HUES64 (cell line): ENCODE results near the gene GATA5. TPM values are rescaled to one million over a fixed set of nuclear protein-coding genes. Genes with fewer than 3 reads are reported as not detected.
A peak's percentile ranks its signal among the peaks of the same experiment; 100 is the strongest.

ENCODE experiments used
- H3K27ac ChIP-seq: 2 replicates; pipeline ENCODE4 v1.7.0; 2013; ENCODE audit warnings: low read depth, low read length, inconsistent platforms
- H3K27me3 ChIP-seq: 2 replicates; pipeline ENCODE4 v1.6.1; 2013; ENCODE audit warnings: mild to moderate bottlenecking, low read length; ENCODE audit not compliant: insufficient read depth
- H3K36me3 ChIP-seq: 2 replicates; pipeline ENCODE4 v1.6.1; 2013; ENCODE audit warnings: mild to moderate bottlenecking, low read length; ENCODE audit not compliant: insufficient read depth
- H3K4me1 ChIP-seq: 2 replicates; pipeline ENCODE4 v1.6.1; 2013; ENCODE audit warnings: mild to moderate bottlenecking, low read length, moderate library complexity; ENCODE audit not compliant: insufficient read depth
- H3K4me3 ChIP-seq: 2 replicates; pipeline ENCODE4 v1.5.1; 2013; ENCODE audit warnings: mild to moderate bottlenecking, low read length, moderate library complexity
- H3K9ac ChIP-seq: 2 replicates; pipeline ENCODE4 v1.6.1; 2013; ENCODE audit warnings: mild to moderate bottlenecking, low read depth, low read length
- H3K9me3 ChIP-seq: 2 replicates; pipeline ENCODE4 v1.6.1; 2013; ENCODE audit warnings: low read depth, low read length; ENCODE audit not compliant: insufficient read depth
- WGBS: fragments of 150-250, 120-280 bp; methylation state at CpG from one replicate; pipeline ENCODE4 v1.1.7; 2013; ENCODE audit warnings: missing lambda C conversion rate; 5-methylcytosine and 5-hydroxymethylcytosine counted together
- polyA plus RNA-seq, 2 experiments: library from polyadenylated mRNA; stranded (reverse); fragments of 50-300 nt; gene quantifications; one replicate each; pipeline ENCODE4 v1.2.3, GENCODE V29; 2013

Gene GATA5, protein sequence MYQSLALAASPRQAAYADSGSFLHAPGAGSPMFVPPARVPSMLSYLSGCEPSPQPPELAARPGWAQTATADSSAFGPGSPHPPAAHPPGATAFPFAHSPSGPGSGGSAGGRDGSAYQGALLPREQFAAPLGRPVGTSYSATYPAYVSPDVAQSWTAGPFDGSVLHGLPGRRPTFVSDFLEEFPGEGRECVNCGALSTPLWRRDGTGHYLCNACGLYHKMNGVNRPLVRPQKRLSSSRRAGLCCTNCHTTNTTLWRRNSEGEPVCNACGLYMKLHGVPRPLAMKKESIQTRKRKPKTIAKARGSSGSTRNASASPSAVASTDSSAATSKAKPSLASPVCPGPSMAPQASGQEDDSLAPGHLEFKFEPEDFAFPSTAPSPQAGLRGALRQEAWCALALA
- polyA plus RNA-seq (2013, experiment 1 of 2) = 0.05 TPM
- polyA plus RNA-seq (2013, experiment 2 of 2) = 0.13 TPM

DNA sequence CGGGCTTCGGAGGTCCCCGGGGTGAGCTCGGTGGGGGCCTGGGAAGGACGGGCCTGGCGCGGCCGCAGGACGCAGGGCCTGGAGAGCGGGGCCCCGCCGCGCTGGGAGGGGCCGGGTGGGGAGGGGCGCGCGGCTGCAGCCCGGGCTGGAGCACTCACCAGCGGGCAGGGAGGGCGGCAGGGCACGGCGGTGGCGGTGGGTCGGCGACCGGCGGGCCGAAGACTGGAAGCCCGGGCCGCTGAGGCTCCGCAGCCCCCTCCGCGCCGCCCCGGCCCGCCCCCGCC, at the start of gene GATA5:
Gene GATA5 (minus strand): TSS at position 224 of the 284 bp plus-strand sequence. CDS start 474 bp downstream, outside the sequence.
- Histone ChIP-seq H3K27ac (no peak within 1 kb of the TSS), H3K9ac (no peak within 1 kb of the TSS; the same call in 1 of the 2 replicates), H3K27me3 (peaks cover 91% of the 10 kb centered on the region), H3K4me1 (peaks cover 5% of the 10 kb centered on the region), H3K4me3 (peak within 1 kb of the TSS; percentile 48), H3K36me3 (no peaks in the 10 kb centered on the region), H3K9me3 (no peaks in the 10 kb centered on the region)
- WGBS = 2% methylated on average over 34 of the region's 37 CpGs

DNA sequence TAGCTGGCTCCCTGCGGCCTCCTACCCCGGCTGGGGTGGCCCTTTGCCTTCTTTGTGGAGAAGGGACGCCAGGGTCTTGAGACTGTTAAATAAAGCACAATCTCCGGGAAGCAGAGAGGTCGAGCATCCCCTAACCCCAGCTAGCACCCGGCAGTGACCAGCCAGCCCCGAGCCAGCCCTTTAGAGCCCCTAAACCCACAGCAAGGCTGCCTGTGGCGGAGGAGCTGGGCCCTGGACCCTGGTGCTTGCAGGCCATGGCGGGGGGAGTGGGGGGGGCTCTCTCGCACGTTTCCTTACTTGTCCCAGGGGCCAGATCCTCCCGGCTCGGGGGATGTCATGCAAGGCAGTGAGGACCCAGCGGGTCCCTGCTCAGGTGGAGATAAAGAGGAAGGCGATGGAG, 49.2 kb upstream of the GATA5 start:
- H3K27me3 ChIP-seq = no peaks in the 10 kb centered on the region
- WGBS = 78% methylated on average over 15 of the region's 15 CpGs
- peaks cover 15% of the 10 kb centered on the region for H3K4me1 ChIP-seq
- H3K9ac ChIP-seq = peak overlapping the region; percentile 36; the same call in 1 of the 2 replicates
- no peaks in the 10 kb centered on the region for H3K9me3 ChIP-seq
- H3K27ac ChIP-seq = no peak overlapping the region
- no peak overlapping the region for H3K4me3 ChIP-seq
- no peaks in the 10 kb centered on the region for H3K36me3 ChIP-seq

DNA sequence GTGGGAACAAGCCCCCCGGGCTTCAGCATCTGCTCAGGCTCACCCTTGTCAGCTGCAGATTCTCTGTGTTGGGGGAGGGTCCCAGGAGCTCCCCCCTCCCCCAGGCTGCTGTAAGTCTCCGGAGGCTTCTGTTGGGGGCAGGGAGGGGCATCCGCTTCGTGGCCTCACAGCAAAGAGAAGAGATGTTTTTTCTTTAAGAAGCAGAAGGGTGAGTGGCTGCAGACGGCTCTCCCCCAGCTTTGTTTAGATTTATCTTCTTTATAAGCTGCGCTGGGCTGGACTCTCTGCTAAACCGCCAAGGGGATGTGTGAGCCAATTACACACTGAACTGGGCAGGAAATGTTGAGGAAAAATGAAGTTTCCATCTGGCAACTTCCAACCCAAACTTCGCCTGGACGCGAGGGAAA, 48.7 kb upstream of the GATA5 start:
- H3K9me3 ChIP-seq = no peaks in the 10 kb centered on the region
- WGBS = 33% methylated on average over 10 of the region's 10 CpGs
- no peak overlapping the region for H3K27ac ChIP-seq
- H3K9ac ChIP-seq = peak overlapping the region; percentile 36; the same call in 1 of the 2 replicates
- no peaks in the 10 kb centered on the region for H3K27me3 ChIP-seq
- no peaks in the 10 kb centered on the region for H3K36me3 ChIP-seq
- no peak overlapping the region for H3K4me3 ChIP-seq
- H3K4me1 ChIP-seq = peaks cover 15% of the 10 kb centered on the region

DNA sequence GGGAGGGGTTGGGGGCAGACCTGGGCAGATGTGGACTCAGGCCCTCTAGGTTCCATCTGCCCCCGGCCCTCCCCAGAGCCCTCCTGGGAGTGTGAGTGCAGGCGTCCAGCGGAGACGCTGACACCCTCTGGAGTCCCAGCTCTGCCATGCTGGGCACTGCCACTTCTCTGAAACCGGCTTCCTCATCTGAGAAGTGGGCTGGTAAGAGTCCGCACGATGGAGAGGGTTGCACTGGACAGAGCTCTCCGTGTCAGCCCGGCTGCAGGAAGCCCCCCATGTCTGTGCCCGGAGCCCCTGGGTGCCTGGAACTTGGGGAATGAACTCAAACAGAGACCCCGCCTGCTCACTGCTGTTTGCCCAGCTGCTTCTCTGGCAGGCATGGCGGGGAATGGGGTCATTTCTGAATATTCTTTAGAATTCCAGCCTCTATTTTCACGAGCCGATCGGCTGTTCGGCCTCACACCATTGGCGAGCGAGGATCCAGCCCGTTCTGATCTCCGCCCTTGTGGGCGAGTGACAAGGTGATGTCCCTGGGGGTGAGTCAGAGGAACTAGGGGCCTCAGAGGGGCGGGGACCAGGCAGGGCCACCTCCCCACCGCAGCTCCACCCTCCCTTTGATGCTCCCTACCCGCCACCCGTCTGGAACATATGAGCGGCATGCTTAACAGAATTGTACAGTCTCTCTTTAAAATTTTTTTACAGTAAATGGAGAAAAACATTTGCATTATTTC, 47.8 kb upstream of the GATA5 start:
- Histone ChIP-seq H3K36me3 (no peaks in the 10 kb centered on the region), H3K27me3 (no peaks in the 10 kb centered on the region), H3K4me1 (peaks cover 15% of the 10 kb centered on the region), H3K9ac (no peak overlapping the region), H3K27ac (no peak overlapping the region), H3K9me3 (no peaks in the 10 kb centered on the region), H3K4me3 (no peak overlapping the region)
- 51% methylated on average over 25 of the region's 26 CpGs for WGBS

DNA sequence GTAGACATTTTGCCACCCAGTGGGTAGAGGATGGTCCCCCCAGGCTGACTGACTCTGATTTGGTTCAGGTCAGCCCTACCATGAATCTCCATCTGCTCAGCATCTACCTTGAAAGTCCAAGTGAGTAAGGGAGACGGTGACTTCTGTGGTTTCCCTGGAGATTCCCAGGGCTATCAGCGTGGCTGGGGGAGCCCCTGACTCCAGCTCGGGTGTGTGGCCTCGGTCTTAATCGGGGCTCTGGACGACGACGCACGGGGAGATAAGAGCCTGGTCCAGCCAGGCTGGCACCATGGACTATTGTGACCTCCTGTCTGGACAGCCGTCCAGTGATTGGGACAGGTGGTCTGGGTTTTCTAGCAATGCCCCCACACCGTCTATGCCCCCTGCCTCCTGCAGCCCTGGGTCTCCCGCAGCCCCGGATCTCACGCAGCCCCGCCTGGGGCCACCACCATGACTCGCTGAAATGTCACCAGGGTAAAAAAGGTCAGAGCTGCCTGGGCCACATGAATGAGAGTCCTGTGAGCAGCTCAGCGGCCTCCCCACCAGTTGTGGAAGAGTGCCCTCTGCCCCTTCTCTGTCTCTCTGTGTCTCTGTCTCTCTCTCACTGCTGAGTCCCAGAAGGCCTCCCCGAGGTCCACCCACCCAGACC, 47.1 kb upstream of the GATA5 start:
- Histone ChIP-seq H3K9ac (no peak overlapping the region), H3K4me1 (peaks cover 15% of the 10 kb centered on the region), H3K36me3 (no peaks in the 10 kb centered on the region), H3K9me3 (no peaks in the 10 kb centered on the region), H3K27ac (no peak overlapping the region), H3K4me3 (no peak overlapping the region), H3K27me3 (no peaks in the 10 kb centered on the region)
- WGBS = 88% methylated on average over 18 of the region's 18 CpGs

DNA sequence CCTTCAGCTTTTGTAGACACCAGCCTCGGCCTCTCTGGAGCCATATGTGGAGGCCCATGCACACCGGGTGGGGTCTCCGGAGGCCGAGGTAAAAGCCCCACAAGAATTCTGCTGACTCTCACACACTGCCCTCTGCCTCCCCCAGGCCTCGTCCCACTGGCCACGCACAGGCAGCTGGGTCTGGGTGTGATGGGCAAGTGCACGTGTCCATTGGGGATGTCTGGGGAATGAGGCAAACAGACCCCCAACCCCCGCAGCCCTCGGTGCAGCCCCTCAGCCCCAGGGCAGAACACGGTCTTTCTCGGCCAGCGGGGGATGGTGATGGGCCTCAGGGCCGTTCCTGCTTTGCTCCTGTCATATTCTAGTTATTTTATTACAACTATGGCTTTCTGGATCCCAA, 44.0 kb upstream of the GATA5 start:
- H3K4me3 ChIP-seq = no peak overlapping the region
- peaks cover 14% of the 10 kb centered on the region for H3K4me1 ChIP-seq
- no peak overlapping the region for H3K27ac ChIP-seq
- WGBS = 89% methylated on average over 13 of the region's 13 CpGs
- H3K27me3 ChIP-seq = no peaks in the 10 kb centered on the region
- no peaks in the 10 kb centered on the region for H3K9me3 ChIP-seq
- H3K36me3 ChIP-seq = no peaks in the 10 kb centered on the region
- H3K9ac ChIP-seq = no peak overlapping the region

DNA sequence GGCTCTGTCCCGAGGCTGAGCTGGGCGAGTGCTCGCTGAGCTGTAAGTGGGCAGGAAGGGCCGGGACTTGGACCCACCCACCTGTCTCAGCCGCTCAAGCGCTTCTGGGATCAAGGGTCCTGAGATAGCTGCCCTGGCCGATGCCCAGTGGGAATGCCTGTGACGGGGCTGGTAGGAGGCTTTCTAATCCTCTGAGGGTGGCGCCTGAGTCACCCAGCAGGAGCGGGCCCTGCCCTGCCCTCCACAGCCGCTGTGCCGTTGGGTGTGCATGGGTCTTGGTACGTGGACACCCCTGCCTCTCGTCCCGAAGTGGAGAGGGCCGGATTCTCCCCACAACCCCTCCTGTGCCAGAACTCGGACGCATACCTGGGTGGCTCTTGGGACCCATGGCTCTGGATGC, 43.1 kb upstream of the GATA5 start:
- H3K9ac ChIP-seq = no peak overlapping the region
- no peaks in the 10 kb centered on the region for H3K36me3 ChIP-seq
- WGBS = 89% methylated on average over 18 of the region's 18 CpGs
- no peak overlapping the region for H3K4me3 ChIP-seq
- no peaks in the 10 kb centered on the region for H3K27me3 ChIP-seq
- H3K27ac ChIP-seq = no peak overlapping the region
- no peaks in the 10 kb centered on the region for H3K9me3 ChIP-seq
- peaks cover 5% of the 10 kb centered on the region for H3K4me1 ChIP-seq

DNA sequence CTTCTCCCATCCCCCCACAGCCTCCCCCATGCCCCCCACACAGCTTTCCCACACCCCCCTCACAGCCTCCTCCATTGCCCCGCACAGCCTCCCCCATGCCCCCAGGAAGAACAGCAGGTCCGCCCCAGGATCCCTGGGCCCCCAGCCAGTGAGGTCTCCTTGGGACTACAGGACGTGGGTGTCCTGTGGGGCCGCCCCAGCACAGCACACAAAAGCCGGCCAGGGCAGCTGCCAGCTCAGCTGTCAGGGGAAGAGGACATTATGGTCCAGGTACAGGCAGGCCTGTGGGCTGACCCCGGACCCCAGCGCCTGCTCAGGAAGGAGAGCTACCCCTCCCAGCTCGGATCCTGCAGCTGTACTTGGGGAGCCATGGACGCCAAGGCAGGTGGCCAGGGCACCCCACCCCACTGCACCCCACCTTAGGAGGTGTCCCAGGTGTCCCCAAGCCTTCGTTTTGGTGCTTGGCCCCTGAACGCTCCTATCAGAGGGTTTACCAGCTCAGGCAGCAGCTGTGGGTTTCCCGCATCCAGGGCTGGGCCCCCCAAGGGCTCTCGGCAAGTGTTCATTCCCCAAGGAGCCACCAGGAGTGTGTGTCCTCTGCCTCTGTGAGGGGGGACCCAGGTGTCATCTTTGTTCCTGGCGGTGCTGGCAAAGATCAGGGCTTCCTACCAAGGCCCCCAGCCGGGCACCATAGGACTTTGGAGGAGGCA, 42.3 kb upstream of the GATA5 start:
- Histone ChIP-seq H3K9me3 (no peaks in the 10 kb centered on the region), H3K9ac (no peak overlapping the region), H3K4me1 (no peaks in the 10 kb centered on the region), H3K27ac (no peak overlapping the region), H3K4me3 (no peak overlapping the region), H3K36me3 (no peaks in the 10 kb centered on the region), H3K27me3 (no peaks in the 10 kb centered on the region)
- 91% methylated on average over 15 of the region's 15 CpGs for WGBS

DNA sequence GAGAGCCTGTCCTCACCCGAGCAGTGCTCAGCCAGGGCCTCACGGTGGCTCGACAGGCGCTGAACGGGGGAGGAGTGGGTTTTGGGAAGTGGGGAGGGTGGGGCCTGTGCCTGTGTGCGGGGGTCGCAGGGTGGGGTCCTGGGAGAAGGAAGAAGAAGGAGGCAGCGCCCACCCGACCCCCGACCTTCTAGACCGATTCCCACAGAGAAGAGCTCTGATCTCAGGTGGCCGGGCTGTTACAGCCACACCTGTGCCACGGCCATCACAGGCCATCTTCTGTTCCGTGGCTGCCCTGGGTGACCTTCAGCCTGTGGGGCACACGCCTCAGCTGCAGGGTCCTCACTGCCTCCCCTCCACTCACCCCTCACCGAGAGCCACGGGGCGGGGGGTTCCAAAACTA, 41.4 kb upstream of the GATA5 start:
- Histone ChIP-seq H3K4me1 (no peaks in the 10 kb centered on the region), H3K9me3 (no peaks in the 10 kb centered on the region), H3K4me3 (no peak overlapping the region), H3K9ac (no peak overlapping the region), H3K36me3 (no peaks in the 10 kb centered on the region), H3K27ac (no peak overlapping the region), H3K27me3 (no peaks in the 10 kb centered on the region)
- WGBS = 90% methylated on average over 18 of the region's 18 CpGs

DNA sequence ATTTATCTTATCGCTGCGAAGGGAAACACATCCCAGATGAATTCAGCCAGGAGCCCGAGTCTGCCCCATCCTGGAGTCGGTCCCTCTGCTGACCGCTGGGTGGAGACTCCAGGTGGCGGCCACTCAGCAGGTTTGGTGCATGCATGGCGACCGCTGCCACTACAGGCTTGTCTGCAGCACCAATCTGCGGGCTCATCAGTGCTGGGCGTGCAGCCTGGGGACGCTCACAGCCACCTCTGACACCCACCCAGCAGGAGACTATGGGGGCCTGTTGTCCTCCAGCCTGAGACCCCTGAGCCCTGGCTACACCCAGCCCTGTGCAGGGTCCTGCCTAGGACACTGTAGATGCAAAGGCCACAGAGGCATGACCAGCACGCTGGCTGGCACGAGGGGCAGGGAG, 40.5 kb upstream of the GATA5 start:
- Histone ChIP-seq H3K4me1 (no peaks in the 10 kb centered on the region), H3K9me3 (no peaks in the 10 kb centered on the region), H3K27ac (no peak overlapping the region), H3K27me3 (no peaks in the 10 kb centered on the region), H3K36me3 (no peaks in the 10 kb centered on the region), H3K4me3 (no peak overlapping the region), H3K9ac (no peak overlapping the region)
- WGBS = 86% methylated on average over 13 of the region's 13 CpGs

DNA sequence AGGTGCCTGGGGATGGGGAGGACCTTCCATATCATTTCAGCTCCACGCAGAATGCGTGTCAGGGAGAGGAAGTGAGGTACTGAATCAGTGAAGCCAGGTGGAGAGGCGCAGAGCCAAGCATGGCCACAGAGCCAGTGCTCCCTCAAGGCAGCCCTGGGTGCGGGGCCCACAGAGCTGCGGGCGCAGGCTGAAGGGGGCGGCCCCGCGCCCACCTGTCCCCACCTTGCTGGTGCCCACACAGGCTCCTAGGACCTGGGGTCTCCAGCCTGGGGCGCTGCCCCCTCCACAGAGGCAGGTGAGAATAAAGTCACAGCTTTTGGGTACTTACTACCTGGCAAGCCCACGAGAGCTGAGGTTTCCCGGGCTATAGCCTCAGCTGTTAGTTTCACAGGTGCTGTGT, 40.0 kb upstream of the GATA5 start:
- Histone ChIP-seq H3K27me3 (no peaks in the 10 kb centered on the region), H3K27ac (no peak overlapping the region)
- WGBS = 91% methylated on average over 12 of the region's 12 CpGs

More for the DNA sequence above, 40.0 kb upstream of the GATA5 start:
- no peaks in the 10 kb centered on the region for H3K9me3 ChIP-seq
- H3K4me1 ChIP-seq = no peaks in the 10 kb centered on the region
- no peak overlapping the region for H3K9ac ChIP-seq
- H3K4me3 ChIP-seq = no peak overlapping the region
- no peaks in the 10 kb centered on the region for H3K36me3 ChIP-seq
